LNCaP clone FGC (cell line): Measurements from ENCODE around the gene CMTM5.
"Not testable (repeated sequence)": the region's sequence is repeated elsewhere in the genome, so short reads cannot be mapped to it uniquely, and the experiment has no call there.

ENCODE experiments used
- DNase-seq: peaks from one replicate; pipeline ENCODE4 v3.0.0-alpha.2; 2011; ENCODE audit warnings: low read depth
- H3K4me3 ChIP-seq: 2 replicates; pipeline ENCODE4 v1.5.1; 2011; ENCODE audit warnings: mild to moderate bottlenecking, low read depth, low read length, control low read depth
- TF ChIP-seq, protein P1 (sequence below): IDR thresholded peaks from 2 replicates; pipeline ENCODE4 v1.5.1; 2012; ENCODE audit warnings: mild to moderate bottlenecking; ENCODE audit not compliant: control insufficient read depth, insufficient read depth; ENCODE audit errors: extremely low read depth

The CMTM5 gene

DNA sequence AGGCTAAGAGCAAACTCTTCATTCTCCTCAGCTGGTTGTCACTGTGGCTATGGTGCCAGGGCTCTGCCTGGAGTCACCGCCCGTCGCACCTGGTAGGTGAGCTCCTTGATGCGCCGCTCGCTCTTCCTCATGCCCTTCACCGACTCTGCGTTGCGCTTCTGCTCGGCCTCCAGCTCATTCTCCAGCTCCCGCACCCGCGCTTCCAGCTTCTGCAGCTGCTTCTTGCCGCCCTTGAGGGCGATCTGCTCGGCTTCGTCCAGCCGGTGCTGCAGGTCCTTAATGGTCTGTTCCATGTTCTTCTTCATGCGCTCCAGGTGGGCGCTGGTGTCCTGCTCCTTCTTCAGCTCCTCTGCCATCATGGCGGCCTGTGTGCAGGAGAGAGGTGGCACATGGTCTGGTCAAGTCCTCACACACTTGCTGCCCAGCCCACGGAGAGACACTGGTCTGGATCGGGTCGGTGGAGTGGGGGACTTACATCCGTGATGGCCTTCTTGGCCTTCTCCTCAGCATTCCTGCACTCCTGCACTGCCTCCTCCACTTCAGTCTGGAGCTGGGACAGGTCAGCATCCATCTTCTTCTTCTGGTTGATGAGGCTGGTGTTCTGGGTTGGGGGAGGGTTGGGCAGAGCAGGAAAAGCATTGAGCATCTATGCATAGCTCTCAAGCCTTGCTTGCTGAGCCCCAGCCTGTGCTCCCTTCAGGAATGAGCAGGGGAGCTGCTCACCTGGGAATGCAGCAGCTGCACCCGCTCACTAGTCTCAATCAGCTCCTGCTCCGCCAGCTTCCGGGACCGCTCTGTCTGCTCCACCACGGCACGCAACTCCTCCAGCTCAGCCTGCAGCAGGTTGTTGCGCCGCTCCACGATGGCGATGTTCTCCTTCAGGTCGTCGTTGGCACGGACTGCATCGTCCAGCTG, 38.3 kb downstream of the CMTM5 start:
- no peak overlapping the region for H3K4me3 ChIP-seq
- TF ChIP-seq, protein P1, sequence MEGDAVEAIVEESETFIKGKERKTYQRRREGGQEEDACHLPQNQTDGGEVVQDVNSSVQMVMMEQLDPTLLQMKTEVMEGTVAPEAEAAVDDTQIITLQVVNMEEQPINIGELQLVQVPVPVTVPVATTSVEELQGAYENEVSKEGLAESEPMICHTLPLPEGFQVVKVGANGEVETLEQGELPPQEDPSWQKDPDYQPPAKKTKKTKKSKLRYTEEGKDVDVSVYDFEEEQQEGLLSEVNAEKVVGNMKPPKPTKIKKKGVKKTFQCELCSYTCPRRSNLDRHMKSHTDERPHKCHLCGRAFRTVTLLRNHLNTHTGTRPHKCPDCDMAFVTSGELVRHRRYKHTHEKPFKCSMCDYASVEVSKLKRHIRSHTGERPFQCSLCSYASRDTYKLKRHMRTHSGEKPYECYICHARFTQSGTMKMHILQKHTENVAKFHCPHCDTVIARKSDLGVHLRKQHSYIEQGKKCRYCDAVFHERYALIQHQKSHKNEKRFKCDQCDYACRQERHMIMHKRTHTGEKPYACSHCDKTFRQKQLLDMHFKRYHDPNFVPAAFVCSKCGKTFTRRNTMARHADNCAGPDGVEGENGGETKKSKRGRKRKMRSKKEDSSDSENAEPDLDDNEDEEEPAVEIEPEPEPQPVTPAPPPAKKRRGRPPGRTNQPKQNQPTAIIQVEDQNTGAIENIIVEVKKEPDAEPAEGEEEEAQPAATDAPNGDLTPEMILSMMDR, result no peak
- no peak for DNase-seq

GRCh38 chr14:23415821-23416778, 39.3 kb downstream of the CMTM5 start:
- no peak for DNase-seq
- TF ChIP-seq, protein P1, result no peak
- H3K4me3 ChIP-seq, result no peak overlapping the region

GRCh38 chr14:23416801-23417200, 40.0 kb downstream of the CMTM5 start:
- TF ChIP-seq, protein P1, result no peak
- no peak overlapping the region for H3K4me3 ChIP-seq
- no peak for DNase-seq

DNA sequence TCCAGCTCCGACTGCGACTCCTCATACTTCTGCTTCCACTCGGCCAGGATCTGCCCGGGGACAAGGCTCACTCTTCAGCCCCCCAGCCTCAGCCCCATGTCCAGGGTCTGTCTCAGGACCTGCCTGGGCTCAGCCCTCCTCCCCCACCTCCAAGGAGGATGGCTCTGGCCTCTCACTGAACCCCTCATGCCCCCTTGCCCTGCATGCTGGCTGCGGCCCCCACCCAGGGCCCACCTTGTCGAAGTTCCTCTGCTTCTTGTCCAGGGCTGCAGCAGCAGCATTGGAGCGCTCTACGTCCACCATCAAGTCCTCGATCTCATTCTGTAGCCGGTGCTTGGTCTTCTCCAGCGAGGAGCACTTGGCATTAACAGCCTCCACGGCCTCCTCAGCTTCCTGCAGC, 40.4 kb downstream of the CMTM5 start:
- not testable (repeated sequence) for H3K4me3 ChIP-seq

DNA sequence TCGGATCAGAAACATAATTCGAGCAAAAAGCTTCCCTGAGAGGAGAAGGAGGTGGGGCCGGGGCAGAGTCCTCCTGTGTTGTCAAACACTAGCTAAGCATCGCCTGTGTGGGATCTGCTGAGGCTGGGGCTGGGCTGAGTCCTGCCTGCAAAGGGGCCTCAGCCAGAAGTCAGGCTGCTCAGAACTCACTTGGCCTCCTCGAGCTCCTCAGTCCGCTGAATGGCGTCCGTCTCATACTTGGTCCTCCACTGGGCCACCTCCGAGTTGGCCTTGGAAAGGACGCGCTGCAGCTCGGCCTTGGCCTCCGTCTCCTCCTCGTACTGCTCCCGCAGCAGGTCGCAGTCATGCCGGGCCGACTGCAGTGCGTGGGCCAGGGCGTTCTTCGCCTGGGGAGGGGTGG, 41.2 kb downstream of the CMTM5 start:
- TF ChIP-seq, protein P1, result no peak
- H3K4me3 ChIP-seq, result no peak overlapping the region
- no peak for DNase-seq

More for the DNA sequence above, 40.4 kb downstream of the CMTM5 start:
- DNase-seq, result not testable (repeated sequence)

DNA sequence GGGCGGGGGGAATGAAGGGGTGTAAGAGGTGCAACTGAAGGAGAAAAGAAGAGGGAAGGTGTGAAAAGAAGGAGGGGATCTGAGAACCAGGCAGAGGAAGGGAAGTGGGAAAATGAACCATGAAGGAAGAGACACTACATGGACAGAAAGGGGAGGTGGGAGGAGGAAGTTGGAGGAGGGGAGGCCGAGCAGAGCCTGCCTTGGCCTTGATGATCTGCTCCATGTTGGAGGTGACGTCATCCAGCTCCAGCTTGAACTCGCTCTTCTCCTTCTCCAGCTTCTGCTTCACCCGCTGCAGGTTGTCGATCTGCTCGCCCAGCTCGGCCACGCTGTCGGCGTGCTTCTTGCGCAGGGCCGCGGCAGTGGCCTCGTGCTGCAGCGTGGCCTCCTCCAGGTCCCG, 42.8 kb downstream of the CMTM5 start:
- not testable (repeated sequence) for DNase-seq

DNA sequence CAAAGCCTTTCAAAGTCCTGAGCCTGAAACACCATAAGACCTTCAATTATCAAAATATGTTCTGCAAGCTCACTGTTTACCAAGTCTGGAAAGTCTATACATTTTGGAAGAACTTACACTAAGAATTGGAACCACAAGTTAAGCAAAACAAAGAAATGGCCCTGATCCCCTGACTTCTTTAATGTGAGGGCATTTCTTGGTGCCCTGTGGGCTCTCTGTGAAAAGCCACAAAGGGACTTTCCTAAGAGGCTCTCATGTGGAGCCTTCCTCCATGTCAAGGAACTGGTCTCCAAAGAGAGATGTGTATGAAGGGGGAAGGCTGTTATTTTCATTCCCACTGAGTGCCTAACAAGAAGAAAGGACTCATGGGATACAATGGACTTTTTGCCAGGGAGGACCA, 44.7 kb downstream of the CMTM5 start:
- H3K4me3 ChIP-seq, result no peak overlapping the region
- no peak for DNase-seq
- TF ChIP-seq, protein P1, result no peak

More for the DNA sequence above, 42.8 kb downstream of the CMTM5 start:
- not testable (repeated sequence) for H3K4me3 ChIP-seq
